ENCODE data around the gene RTN1.

RTN1 gene

DNA sequence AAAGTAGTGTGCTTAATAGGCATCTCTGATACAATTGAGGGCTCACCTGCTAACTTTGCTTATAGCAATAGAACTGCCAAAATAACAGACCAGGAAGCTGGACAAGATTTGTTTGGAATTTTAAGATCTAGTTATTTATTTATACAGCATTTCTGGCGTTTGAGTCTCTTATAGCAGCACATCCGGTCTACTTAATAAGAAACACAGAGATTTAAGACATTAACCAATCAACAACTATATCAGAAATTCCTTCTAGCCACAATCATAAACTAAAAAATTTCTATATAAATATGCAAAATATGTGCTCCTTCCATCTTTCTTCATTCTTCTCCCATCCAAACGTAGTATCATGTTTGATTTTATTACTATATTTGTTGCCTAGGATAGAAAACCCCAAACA is 2.6 kb downstream of the RTN1 start:
- Histone ChIP-seq H3K4me1 (ENCODE audit: low read length) (no peaks in the 10 kb centered on the region), H3K27me3 (ENCODE audit: low read depth, low read length) (no peaks in the 10 kb centered on the region), H3K79me2 (ENCODE audit: low read length) (no peaks in the 10 kb centered on the region), H3K4me3 (ENCODE audit: low read length) (no peak overlapping the region), H4K20me1 (ENCODE audit: insufficient read depth, low read length) (no peaks in the 10 kb centered on the region), H3K9me3 (ENCODE audit: insufficient read depth, low read length) (no peaks in the 10 kb centered on the region), H2AFZ (ENCODE audit: low read depth, low read length) (no peak overlapping the region), H3K4me2 (ENCODE audit: low read length) (no peak overlapping the region), H3K9ac (ENCODE audit: low read length) (no peak overlapping the region), H3K36me3 (replicated peaks; ENCODE audit: low read depth, low read length) (no peaks in the 10 kb centered on the region), H3K27ac (ENCODE audit: low read length) (no peak overlapping the region)
- no peak for TF ChIP-seq EZH2phosphoT487 (IDR thresholded peaks at IDR 0.05; ENCODE audit: low read depth)
- no peak for TF ChIP-seq CTCF (IDR thresholded peaks at IDR 0.05; ENCODE audit: low read depth, low read length)

DNA sequence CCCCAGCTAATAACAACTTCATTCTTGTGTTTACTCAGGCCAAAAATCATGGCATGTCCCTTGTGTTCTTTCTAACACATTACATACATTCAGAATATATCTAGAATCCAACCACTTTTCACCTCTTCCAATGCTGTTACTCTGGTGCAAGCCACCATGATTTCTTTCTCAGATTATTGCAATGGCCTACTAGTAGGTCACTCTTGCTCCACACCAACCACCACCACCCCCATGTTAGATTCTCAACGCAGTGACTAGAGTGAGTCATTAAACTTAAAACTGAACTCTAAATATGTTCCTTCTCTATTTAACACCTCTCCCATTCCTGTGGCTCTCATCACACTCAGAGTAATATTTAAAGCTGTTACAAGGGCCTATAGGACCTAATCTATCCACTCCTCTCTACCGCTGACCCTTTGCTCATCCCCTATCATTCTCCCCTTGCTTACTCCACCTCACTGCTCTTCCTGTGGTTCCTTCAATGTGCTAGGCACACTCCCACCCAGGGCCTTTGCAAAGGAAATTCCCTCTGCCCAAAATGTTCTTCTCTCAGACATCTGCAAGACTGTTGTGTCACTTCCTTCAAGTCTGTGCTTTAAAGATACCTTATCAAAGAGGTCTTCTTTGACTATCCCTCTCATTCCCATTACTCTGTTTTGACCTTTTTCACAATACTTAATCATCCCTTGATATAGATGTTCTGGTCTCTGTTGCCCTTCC is 6.6 kb downstream of the RTN1 start:
- no peaks in the 10 kb centered on the region for H3K4me1 ChIP-seq (ENCODE audit: low read length)
- H3K9ac ChIP-seq (ENCODE audit: low read length) = no peak overlapping the region
- H2AFZ ChIP-seq (ENCODE audit: low read depth, low read length) = no peak overlapping the region
- H3K4me3 ChIP-seq (ENCODE audit: low read length) = no peak overlapping the region
- H3K27me3 ChIP-seq (ENCODE audit: low read depth, low read length) = no peaks in the 10 kb centered on the region
- no peaks in the 10 kb centered on the region for H3K79me2 ChIP-seq (ENCODE audit: low read length)
- H3K4me2 ChIP-seq (ENCODE audit: low read length) = no peak overlapping the region
- no peaks in the 10 kb centered on the region for H3K36me3 ChIP-seq (replicated peaks; ENCODE audit: low read depth, low read length)
- peaks cover 1% of the 10 kb centered on the region for H3K9me3 ChIP-seq (ENCODE audit: insufficient read depth, low read length)
- H3K27ac ChIP-seq (ENCODE audit: low read length) = no peak overlapping the region
- TF ChIP-seq EZH2phosphoT487 (IDR thresholded peaks at IDR 0.05; ENCODE audit: low read depth) = no peak
- TF ChIP-seq CTCF (IDR thresholded peaks at IDR 0.05; ENCODE audit: low read depth, low read length) = no peak
- H4K20me1 ChIP-seq (ENCODE audit: insufficient read depth, low read length) = no peaks in the 10 kb centered on the region

DNA sequence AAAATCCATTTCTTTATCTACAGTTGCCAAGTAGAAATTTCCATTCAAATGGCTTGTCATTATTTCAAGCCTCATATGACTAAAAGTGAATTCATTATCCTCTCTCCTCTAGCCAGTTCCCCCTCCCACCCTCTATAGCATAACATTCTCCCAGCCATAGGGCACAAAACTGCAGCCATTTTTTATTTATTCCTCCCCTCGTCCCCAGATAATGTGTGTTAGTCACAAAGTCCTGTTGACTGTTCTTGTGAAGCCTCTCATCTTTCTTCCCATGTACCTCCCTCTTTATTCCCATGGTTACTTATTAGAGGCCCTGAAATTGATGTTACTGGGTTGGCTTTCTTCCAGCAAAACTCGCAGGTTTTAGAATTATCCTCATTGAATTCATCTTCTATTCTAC is 13.2 kb downstream of the RTN1 start:
- Histone ChIP-seq H3K9ac (ENCODE audit: low read length) (no peak overlapping the region), H4K20me1 (ENCODE audit: insufficient read depth, low read length) (no peaks in the 10 kb centered on the region), H3K79me2 (ENCODE audit: low read length) (no peaks in the 10 kb centered on the region), H3K36me3 (replicated peaks; ENCODE audit: low read depth, low read length) (no peaks in the 10 kb centered on the region), H3K4me1 (ENCODE audit: low read length) (no peaks in the 10 kb centered on the region), H3K27ac (ENCODE audit: low read length) (no peak overlapping the region), H3K4me2 (ENCODE audit: low read length) (no peak overlapping the region), H3K4me3 (ENCODE audit: low read length) (no peak overlapping the region), H2AFZ (ENCODE audit: low read depth, low read length) (no peak overlapping the region), H3K9me3 (ENCODE audit: insufficient read depth, low read length) (peaks cover 3% of the 10 kb centered on the region), H3K27me3 (ENCODE audit: low read depth, low read length) (0 out of 2 replicates have a peak, but pooled peaks cover 3% of the 10 kb centered on the region)
- TF ChIP-seq EZH2phosphoT487 (IDR thresholded peaks at IDR 0.05; ENCODE audit: low read depth) (no peak), CTCF (IDR thresholded peaks at IDR 0.05; ENCODE audit: low read depth, low read length) (no peak)

DNA sequence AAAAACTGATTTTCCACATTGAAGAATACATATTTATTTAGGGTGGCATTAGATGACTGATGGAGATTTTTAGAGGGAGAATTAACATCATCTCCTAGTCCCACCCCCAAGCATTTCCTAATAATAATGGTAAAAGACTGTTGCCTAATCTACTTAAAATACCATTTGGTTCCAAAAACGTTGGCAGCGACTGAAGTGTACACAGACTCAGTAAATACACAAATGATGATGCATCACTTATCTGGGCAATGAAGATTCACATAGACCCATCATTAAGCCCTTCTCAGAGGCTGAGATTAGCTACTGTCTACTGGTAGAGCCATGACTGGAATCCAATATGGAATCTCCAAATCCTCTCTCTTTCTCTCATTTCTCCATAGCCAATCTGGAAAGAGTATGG is 18.2 kb downstream of the RTN1 start:
- H2AFZ ChIP-seq (ENCODE audit: low read depth, low read length) = no peak overlapping the region
- H3K27ac ChIP-seq (ENCODE audit: low read length) = no peak overlapping the region
- no peaks in the 10 kb centered on the region for H4K20me1 ChIP-seq (ENCODE audit: insufficient read depth, low read length)
- no peak for TF ChIP-seq CTCF (IDR thresholded peaks at IDR 0.05; ENCODE audit: low read depth, low read length)
- no peak for TF ChIP-seq EZH2phosphoT487 (IDR thresholded peaks at IDR 0.05; ENCODE audit: low read depth)
- no peaks in the 10 kb centered on the region for H3K79me2 ChIP-seq (ENCODE audit: low read length)
- peaks cover 16% of the 10 kb centered on the region for H3K4me1 ChIP-seq (ENCODE audit: low read length)
- no peak overlapping the region for H3K4me3 ChIP-seq (ENCODE audit: low read length)
- H3K27me3 ChIP-seq (ENCODE audit: low read depth, low read length) = 0 out of 2 replicates have a peak, but pooled peaks cover 3% of the 10 kb centered on the region
- no peaks in the 10 kb centered on the region for H3K36me3 ChIP-seq (replicated peaks; ENCODE audit: low read depth, low read length)
- H3K4me2 ChIP-seq (ENCODE audit: low read length) = no peak overlapping the region
- no peak overlapping the region for H3K9ac ChIP-seq (ENCODE audit: low read length)
- no peaks in the 10 kb centered on the region; the same call in 1 of the 2 replicates for H3K9me3 ChIP-seq (ENCODE audit: insufficient read depth, low read length)

Data from OCI-LY3 (cell line).